HepG2 (cell line): Measurements from ENCODE around the gene POU2AF3. TPM values are rescaled to one million over a fixed set of nuclear protein-coding genes. Genes with fewer than 3 reads are reported as not detected.

ENCODE experiments used
- ARID5B ChIP-seq: IDR thresholded peaks from 2 replicates; pipeline ENCODE4 v1.4.0; 2020; ENCODE audit warnings: mild to moderate bottlenecking, missing genetic modification reagents
- MATR3 ChIP-seq: sonication (generic); formaldehyde crosslinking; IDR thresholded peaks from 2 replicates; pipeline ENCODE4 v1.4.0; 2020; ENCODE audit warnings: missing genetic modification reagents
- MED1 ChIP-seq: sonication (generic); formaldehyde crosslinking; IDR thresholded peaks from 2 replicates; pipeline ENCODE4 v1.4.0; 2020; ENCODE audit warnings: missing genetic modification reagents
- MEIS1 ChIP-seq: sonication (generic); formaldehyde crosslinking; IDR thresholded peaks from 2 replicates; pipeline ENCODE4 v1.9.0; 2021; ENCODE audit warnings: mild to moderate bottlenecking, missing genetic modification reagents, moderate library complexity, borderline replicate concordance
- MYPOP ChIP-seq: sonication (generic); formaldehyde crosslinking; IDR thresholded peaks from 2 replicates; pipeline ENCODE4 v1.8.1; 2023; ENCODE audit warnings: mild to moderate bottlenecking, moderate library complexity, missing genetic modification reagents
- NR2F1 ChIP-seq, 2 experiments: fragments of 450-650 bp in 1 of 2; formaldehyde crosslinking in 1 of 2; IDR thresholded peaks; 2 replicates each; pipeline versions ENCODE4 v1.5.0 to v1.6.1; 2016 to 2020; ENCODE audit warnings: mild to moderate bottlenecking in 1 of 2, missing compliant biosample characterization in 1 of 2, missing genetic modification reagents in 1 of 2, moderate library complexity in 1 of 2
- PBX3 ChIP-seq: sonication (generic); formaldehyde crosslinking; IDR thresholded peaks from 2 replicates; pipeline ENCODE4 v1.8.1; 2023; ENCODE audit warnings: missing genetic modification reagents, inconsistent platforms, borderline replicate concordance
- SOX13 ChIP-seq, 3 experiments: fragments of 450-650 bp in 1 of 3; sonication (generic) in 1 of 3; formaldehyde crosslinking in 1 of 3; IDR thresholded peaks in 2 of 3; conservative IDR thresholded peaks in 1 of 3; 2 replicates each; pipeline versions ENCODE4 v1.5.0 to v1.6.1; 2016 to 2020; ENCODE audit warnings: antibody characterized with exemption in 1 of 3, mild to moderate bottlenecking in 1 of 3, missing compliant biosample characterization in 1 of 3, missing genetic modification reagents in 1 of 3, moderate library complexity in 1 of 3
- ZBTB43 ChIP-seq: sonication (generic); formaldehyde crosslinking; conservative IDR thresholded peaks from 2 replicates; pipeline ENCODE4 v1.4.0; 2020; ENCODE audit warnings: missing genetic modification reagents
- ZFX ChIP-seq: sonication (generic); formaldehyde crosslinking; IDR thresholded peaks from 2 replicates; pipeline ENCODE4 v1.4.0; 2020; ENCODE audit warnings: mild to moderate bottlenecking, low read depth, missing genetic modification reagents, moderate library complexity
- ZNF275 ChIP-seq: sonication (generic); formaldehyde crosslinking; IDR thresholded peaks from 2 replicates; pipeline ENCODE4 v1.8.0; 2022; ENCODE audit warnings: missing genetic modification reagents, mild to moderate bottlenecking, inconsistent platforms, borderline replicate concordance
- ZNF687 ChIP-seq: sonication (generic); formaldehyde crosslinking; IDR thresholded peaks from 2 replicates; pipeline ENCODE4 v1.5.1; 2020; ENCODE audit warnings: mild to moderate bottlenecking, missing genetic modification reagents, moderate library complexity
- ZNF839 ChIP-seq: sonication (generic); formaldehyde crosslinking; IDR thresholded peaks from 2 replicates; pipeline ENCODE4 v1.4.0; 2020; ENCODE audit warnings: missing genetic modification reagents, mild to moderate bottlenecking, borderline replicate concordance
- polyA plus RNA-seq, 8 experiments: library from polyadenylated mRNA; depleted of rRNA in 3 of 8; stranded (reverse) in 7 of 8; unstranded in 1 of 8; fragments of >200 nt; fragmentation: Illumina TruSeq in 4 of 8; extraction: Trizol in 4 of 8; gene quantifications; 2 replicates each; pipeline versions ENCODE4 v1.2.1 to v1.2.3, GENCODE V29; 2011 to 2016; ENCODE audit warnings: low read depth in 4 of 8, missing spikeins in 1 of 8, mixed read lengths in 1 of 8; ENCODE audit not compliant: insufficient read depth in 1 of 8
- total RNA-seq, 5 experiments: library from RNA; depleted of rRNA; stranded (reverse); fragments of >200 nt; fragmentation: Illumina TruSeq; extraction: Trizol; gene quantifications; 2 replicates each; pipeline ENCODE4 v1.2.3, GENCODE V29; 2016; ENCODE audit warnings: low read depth in 1 of 5

POU2AF3 gene
- total and polyA plus RNA-seq, 2 of the 13 experiments (the other 11 are each of a cell fraction or from before 2014, with no cell fraction given): 7.8 to 71.2 TPM

- TF ChIP-seq MEIS1 (CRISPR knock-in tag): no peak
- TF ChIP-seq MATR3 (CRISPR knock-in tag): no peak
- TF ChIP-seq ZFX (CRISPR knock-in tag): peak; percentile 49; the same call in 1 of the 2 replicates
- TF ChIP-seq SOX13 (IDR thresholded peaks at IDR 0.05): no peak
- no peak for TF ChIP-seq SOX13 (CRISPR knock-in tag; conservative IDR thresholded peaks at IDR 0.05 in 1 of 2, IDR thresholded peaks at IDR 0.05 in 1 of 2)
- no peak for TF ChIP-seq ZNF839 (CRISPR knock-in tag)
- peak; percentile 39; the same call in 1 of the 2 replicates for TF ChIP-seq ARID5B
- no peak for TF ChIP-seq PBX3
- TF ChIP-seq ZBTB43 (CRISPR knock-in tag): no peak
- no peak for TF ChIP-seq ZNF275 (CRISPR knock-in tag)
- peak; percentile 44 for TF ChIP-seq ZNF687
- TF ChIP-seq NR2F1 (CRISPR knock-in tag; IDR thresholded peaks at IDR 0.05): no peak
- 0 out of 2 replicates have a peak, but pooled peaks have one; percentile 29 for TF ChIP-seq MED1 (CRISPR knock-in tag)
- no peak for TF ChIP-seq MYPOP
These were observed 54.8 kb downstream of the POU2AF3 start (continued) for GRCh38 chr11:111352935-111353710.
